H9 (cell line): ENCODE measurements around the gene HSPA1L. TPM values are rescaled to one million over a fixed set of nuclear protein-coding genes. Genes with fewer than 3 reads are reported as not detected.

Source experiments
- DNase-seq: peaks from one replicate; pipeline ENCODE4 v3.0.0-alpha.2; 2017
- H2AFZ ChIP-seq: one replicate; pipeline ENCODE4 v1.6.1; 2013; ENCODE audit warnings: mild to moderate bottlenecking, low read length, control low read depth, moderate library complexity
- H2AK5ac ChIP-seq: 2 replicates; pipeline ENCODE4 v1.6.1; 2013; ENCODE audit warnings: low read length, control low read depth, mixed read lengths; ENCODE audit not compliant: insufficient read length
- H2BK120ac ChIP-seq: one replicate; pipeline ENCODE4 v1.6.1; 2013; ENCODE audit warnings: low read depth, mild to moderate bottlenecking, low read length, control low read depth, inconsistent platforms; ENCODE audit not compliant: poor library complexity, severe bottlenecking
- H2BK12ac ChIP-seq: 2 replicates; pipeline ENCODE4 v1.6.1; 2013; ENCODE audit warnings: low read length, control low read depth, mixed read lengths, low read depth; ENCODE audit not compliant: insufficient read length
- H2BK15ac ChIP-seq: 2 replicates; pipeline ENCODE4 v1.6.1; 2013; ENCODE audit warnings: low read depth, low read length, control low read depth
- H2BK20ac ChIP-seq: one replicate; pipeline ENCODE4 v1.6.1; 2013; ENCODE audit warnings: low read depth, mild to moderate bottlenecking, low read length, control low read depth, inconsistent platforms; ENCODE audit not compliant: poor library complexity, severe bottlenecking
- H2BK5ac ChIP-seq: 2 replicates; pipeline ENCODE4 v1.6.1; 2013; ENCODE audit warnings: low read length, control low read depth, mixed read lengths; ENCODE audit not compliant: insufficient read length
- H3K14ac ChIP-seq: 2 replicates; pipeline ENCODE4 v1.6.1; 2013; ENCODE audit warnings: low read length, control low read depth; ENCODE audit not compliant: insufficient read depth
- H3K18ac ChIP-seq: 2 replicates; pipeline ENCODE4 v1.6.1; 2013; ENCODE audit warnings: low read depth, mild to moderate bottlenecking, mixed read lengths, low read length, control low read depth; ENCODE audit not compliant: insufficient read length
- H3K23ac ChIP-seq: 2 replicates; pipeline ENCODE4 v1.6.1; 2013; ENCODE audit warnings: low read length, control low read depth, mixed read lengths, low read depth; ENCODE audit not compliant: insufficient read length
- H3K23me2 ChIP-seq: 2 replicates; pipeline ENCODE4 v1.6.1; 2013; ENCODE audit warnings: low read depth, mild to moderate bottlenecking, mixed read lengths, low read length, control low read depth; ENCODE audit not compliant: insufficient read length, poor library complexity, severe bottlenecking
- H3K27ac ChIP-seq: 2 replicates; pipeline ENCODE4 v1.5.1; 2013; ENCODE audit warnings: low read length, control low read depth, mixed read lengths, low read depth; ENCODE audit not compliant: insufficient read length
- H3K27me3 ChIP-seq: 2 replicates; pipeline ENCODE4 v1.6.1; 2013; ENCODE audit warnings: low read length, control low read depth, inconsistent platforms; ENCODE audit not compliant: insufficient read depth
- H3K4ac ChIP-seq: 2 replicates; pipeline ENCODE4 v1.6.1; 2013; ENCODE audit warnings: low read depth, mild to moderate bottlenecking, control low read depth, inconsistent platforms, low read length, moderate library complexity
- H3K4me1 ChIP-seq: 2 replicates; pipeline ENCODE4 v1.6.1; 2013; ENCODE audit warnings: low read length, control low read depth, inconsistent platforms; ENCODE audit not compliant: insufficient read depth
- H3K4me2 ChIP-seq: 2 replicates; pipeline ENCODE4 v1.6.1; 2013; ENCODE audit warnings: low read length, control low read depth, mixed read lengths; ENCODE audit not compliant: insufficient read length, insufficient read depth
- H3K56ac ChIP-seq: 2 replicates; pipeline ENCODE4 v1.6.1; 2013; ENCODE audit warnings: low read depth, mild to moderate bottlenecking, mixed read lengths, low read length, control low read depth; ENCODE audit not compliant: insufficient read length
- H3K79me1 ChIP-seq: 2 replicates; pipeline ENCODE4 v1.6.1; 2013; ENCODE audit warnings: low read depth, mild to moderate bottlenecking, moderate library complexity, low read length, control low read depth, inconsistent platforms; ENCODE audit not compliant: insufficient read depth, poor library complexity, severe bottlenecking
- H3K79me2 ChIP-seq: 2 replicates; pipeline ENCODE4 v1.6.1; 2013; ENCODE audit warnings: low read length, control low read depth, inconsistent platforms; ENCODE audit not compliant: insufficient read depth
- H3K9ac ChIP-seq: 2 replicates; pipeline ENCODE4 v1.6.1; 2013; ENCODE audit warnings: low read length, control low read depth, mixed read lengths; ENCODE audit not compliant: insufficient read length; ENCODE audit errors: extremely low read depth
- H3K9me3 ChIP-seq: one replicate; pipeline ENCODE4 v1.6.1; 2013; ENCODE audit warnings: low read depth, low read length, inconsistent platforms; ENCODE audit not compliant: control insufficient read depth
- H3T11ph ChIP-seq: one replicate; pipeline ENCODE4 v1.6.1; 2013; ENCODE audit warnings: mild to moderate bottlenecking, low read length, control low read depth, inconsistent platforms
- H4K20me1 ChIP-seq: one replicate; pipeline ENCODE4 v1.6.1; 2013; ENCODE audit not compliant: control insufficient read depth, insufficient read length, insufficient read depth
- H4K5ac ChIP-seq: 2 replicates; pipeline ENCODE4 v1.6.1; 2013; ENCODE audit warnings: low read depth, mild to moderate bottlenecking, mixed read lengths, low read length, control low read depth; ENCODE audit not compliant: insufficient read length
- H4K8ac ChIP-seq: replicated peaks from 2 replicates; pipeline ENCODE4 v1.6.1; 2013; ENCODE audit warnings: low read length, control low read depth, mixed read lengths, low read depth; ENCODE audit not compliant: insufficient read length
- H4K91ac ChIP-seq: 2 replicates; pipeline ENCODE4 v1.6.1; 2013; ENCODE audit warnings: low read depth, mild to moderate bottlenecking, moderate library complexity, mixed read lengths, low read length, control low read depth; ENCODE audit not compliant: insufficient read length
- H3K27ac Mint-ChIP-seq, 3 experiments: 2 replicates in 2 of 3; 3 replicates in 1 of 3; pipeline ENCODE4 v1.8.0; 2020 to 2021; ENCODE audit warnings: mixed read lengths in 3 of 3, mild to moderate bottlenecking in 1 of 3, moderate library complexity in 1 of 3
- H3K27me3 Mint-ChIP-seq: 2 replicates; pipeline ENCODE4 v1.8.0; 2021; ENCODE audit warnings: low read depth, mild to moderate bottlenecking, moderate library complexity, mixed read lengths
- H3K36me3 Mint-ChIP-seq, 3 experiments: 2 replicates in 2 of 3; 3 replicates in 1 of 3; pipeline ENCODE4 v1.8.0; 2020 to 2021; ENCODE audit warnings: low read depth in 3 of 3, mixed read lengths in 3 of 3; ENCODE audit not compliant: insufficient read depth in 1 of 3
- H3K4me1 Mint-ChIP-seq, 2 experiments: 2 replicates each; pipeline ENCODE4 v1.8.0; 2020; ENCODE audit warnings: mixed read lengths in 2 of 2
- H3K4me3 Mint-ChIP-seq, 2 experiments: 2 replicates in 1 of 2; 3 replicates in 1 of 2; pipeline ENCODE4 v1.8.0; 2020 to 2021; ENCODE audit warnings: mild to moderate bottlenecking in 2 of 2, mixed read lengths in 2 of 2, moderate library complexity in 1 of 2
- H3K9me3 Mint-ChIP-seq, 2 experiments: 2 replicates in 1 of 2; 3 replicates in 1 of 2; pipeline ENCODE4 v1.8.0; 2020; ENCODE audit warnings: mild to moderate bottlenecking in 2 of 2, mixed read lengths in 2 of 2, moderate library complexity in 1 of 2
- CTCF ChIP-seq: fragments of 200-600 bp; sonication (generic); conservative IDR thresholded peaks from 3 replicates; pipeline ENCODE4 v1.8.0; 2021; ENCODE audit warnings: antibody characterized with exemption, mild to moderate bottlenecking
- WGBS: extraction: QIAGEN DNeasy Blood & Tissue Kit; methylation state at CpG from one replicate; pipeline ENCODE4 v1.1.7; 2013; ENCODE audit warnings: missing lambda C conversion rate, low lambda C conversion rate, mixed read lengths; ENCODE audit not compliant: insufficient read length; ENCODE audit errors: extremely low coverage; 5-methylcytosine and 5-hydroxymethylcytosine counted together
- total RNA-seq: library from RNA; stranded (reverse); gene quantifications from 2 replicates; pipeline ENCODE4 v1.2.1, GENCODE V29; 2021

HSPA1L gene
- total RNA-seq, 1 experiment from 2014 or later, result 2.5 TPM

GRCh38 chr6:31792761-31793171 is 22.3 kb downstream of the HSPA1L start:
- Histone ChIP-seq H3K79me2 (peaks cover 2% of the 10 kb centered on the region; the same call in 1 of the 2 replicates), H2AFZ (no peak overlapping the region), H4K5ac (no peak overlapping the region), H2AK5ac (no peak overlapping the region), H3K27ac (no peak overlapping the region), H3K56ac (no peak overlapping the region), H3K23ac (no peak overlapping the region), H2BK12ac (no peak overlapping the region), H3K18ac (no peak overlapping the region), H2BK5ac (no peak overlapping the region), H3K23me2 (peaks cover 3% of the 10 kb centered on the region), H3T11ph (no peak overlapping the region), H2BK15ac (no peak overlapping the region), H2BK120ac (no peak overlapping the region), H3K14ac (no peak overlapping the region), H3K9ac (no peak overlapping the region), H2BK20ac (no peak overlapping the region), H3K4me2 (no peak overlapping the region), H3K9me3 (no peaks in the 10 kb centered on the region), H4K20me1 (peaks cover 3% of the 10 kb centered on the region), H3K4ac (no peak overlapping the region), H3K79me1 (no peaks in the 10 kb centered on the region), H3K27me3 (no peaks in the 10 kb centered on the region), H3K4me1 (no peaks in the 10 kb centered on the region), H4K8ac (no peak overlapping the region), H4K91ac (no peak overlapping the region)
- Mint-ChIP-seq H3K4me1 (peaks cover 10% of the 10 kb centered on the region in 2 experiments), H3K27ac (peak overlapping the region in 1 of 3 experiments; percentile 59; a peak in 1 of 7 replicates), H3K9me3 (no peaks in the 10 kb centered on the region), H3K4me3 (no peak overlapping the region; a peak in 1 of 5 replicates), H3K27me3 (no peaks in the 10 kb centered on the region), H3K36me3 (peaks cover 19 to 59% (median 46%) of the 10 kb centered on the region in 3 experiments)
- DNase-seq, result no peak
- no CpG with 5 or more reads among the region's 12 CpGs for WGBS
- no peak for TF ChIP-seq CTCF
